Measurements from ENCODE around the gene PTPRN2.

Gene PTPRN2

GRCh38 chr7:158272509-158273137, 315.0 kb downstream of the PTPRN2 start:
- no peak for DNase-seq

- no peak for DNase-seq
Observed at GRCh38 chr7:158272091-158272490, 315.5 kb downstream of the PTPRN2 start.

GRCh38 chr7:158271646-158272045, 316.0 kb downstream of the PTPRN2 start:
- DNase-seq, result no peak

GRCh38 chr7:158270856-158271413, 316.7 kb downstream of the PTPRN2 start:
- no peak for DNase-seq

- DNase-seq, result no peak
Observed at GRCh38 chr7:158270106-158270775, 317.4 kb downstream of the PTPRN2 start.

GRCh38 chr7:158268816-158269535, 318.6 kb downstream of the PTPRN2 start:
- no peak for DNase-seq

- peak; percentile 15 for DNase-seq
Observed at GRCh38 chr7:158267742-158268435, 319.7 kb downstream of the PTPRN2 start.

GRCh38 chr7:158266817-158267741, 320.5 kb downstream of the PTPRN2 start:
- DNase-seq, result no peak

- no peak for DNase-seq
Observed at GRCh38 chr7:158266426-158266816, 321.2 kb downstream of the PTPRN2 start.

GRCh38 chr7:158265743-158266080, 321.9 kb downstream of the PTPRN2 start:
- DNase-seq, result no peak

GRCh38 chr7:158264881-158265742, 322.5 kb downstream of the PTPRN2 start:
- no peak for DNase-seq

GRCh38 chr7:158263964-158264748, 323.5 kb downstream of the PTPRN2 start:
- DNase-seq, result no peak

GRCh38 chr7:158263110-158263963, 324.3 kb downstream of the PTPRN2 start:
- no peak for DNase-seq

- no peak for DNase-seq
Observed at GRCh38 chr7:158262284-158263109, 325.1 kb downstream of the PTPRN2 start.

- no peak for DNase-seq
Observed at GRCh38 chr7:158261362-158262235, 326.0 kb downstream of the PTPRN2 start.

GRCh38 chr7:158260567-158261361, 326.9 kb downstream of the PTPRN2 start:
- DNase-seq, result no peak
